Heart left ventricle (tissue), 16 donors: ENCODE measurements around the gene SPTBN2. TPM values are rescaled to one million over a fixed set of nuclear protein-coding genes. Genes with fewer than 3 reads are reported as not detected.
A peak's percentile ranks its signal among the peaks of the same experiment; 100 is the strongest.

Experiments
- ATAC-seq, 4 donors: fragments of 200-7000 bp; cut with Tn5 transposase; one replicate each; pipeline ENCODE4 v1.9.1; 2020 to 2022; ENCODE audit warnings: moderate library complexity in 4 of 4, mild to moderate bottlenecking in 3 of 4, moderate number of reproducible peaks in 1 of 4
- DNase-seq, 5 donors: peaks; one replicate each; pipeline ENCODE4 v3.0.0-alpha.2; 2020
- H3K27ac ChIP-seq, 12 donors: fragments of 200-600 bp; sonication (generic) in 4 of 12; one replicate each; pipeline versions ENCODE4 v1.5.0 to v1.8.0; 2016 to 2022; ENCODE audit warnings: mild to moderate bottlenecking in 2 of 12
- H3K27me3 ChIP-seq, 9 donors: fragments of 200-600 bp; sonication (generic) in 2 of 9; one replicate each; pipeline versions ENCODE4 v1.5.1 to v1.8.0; 2016 to 2022; ENCODE audit warnings: mild to moderate bottlenecking in 3 of 9
- H3K36me3 ChIP-seq, 9 donors: fragments of 200-600 bp; sonication (generic) in 2 of 9; one replicate each; pipeline versions ENCODE4 v1.5.0 to v1.8.0; 2018 to 2022; ENCODE audit warnings: mild to moderate bottlenecking in 2 of 9
- H3K4me1 ChIP-seq, 12 donors: fragments of 200-600 bp; sonication (generic) in 4 of 12; one replicate each; pipeline versions ENCODE4 v1.5.0 to v1.8.0; 2016 to 2022; ENCODE audit warnings: mild to moderate bottlenecking in 3 of 12
- H3K4me3 ChIP-seq, 12 donors: fragments of 200-600 bp; sonication (generic) in 4 of 12; one replicate each; pipeline versions ENCODE4 v1.5.0 to v1.8.0; 2017 to 2022; ENCODE audit warnings: mild to moderate bottlenecking in 9 of 12, moderate library complexity in 4 of 12
- H3K9me3 ChIP-seq, 12 donors: fragments of 200-600 bp; sonication (generic) in 4 of 12; one replicate each; pipeline versions ENCODE4 v1.5.0 to v1.8.0; 2016 to 2022; ENCODE audit warnings: mild to moderate bottlenecking in 1 of 12
- CTCF ChIP-seq, 12 donors: fragments of 200-600 bp; sonication (generic) in 4 of 12; IDR thresholded peaks; one replicate each; pipeline versions ENCODE4 v1.5.0 to v1.8.0; 2018 to 2022; ENCODE audit warnings: antibody characterized with exemption in 12 of 12, mild to moderate bottlenecking in 5 of 12
- POLR2A ChIP-seq, 2 donors: fragments of 450-650 bp; IDR thresholded peaks; one replicate each; pipeline ENCODE4 v1.6.1; 2017; ENCODE audit warnings: antibody characterized with exemption in 2 of 2, mild to moderate bottlenecking in 2 of 2, moderate library complexity in 2 of 2
- WGBS, 4 donors: extraction: QIAGEN DNeasy Blood & Tissue Kit in 2 of 4; methylation state at CpG; one replicate each; pipeline versions ENCODE4 v1.1.5 to v1.1.7; 2013 to 2018; 5-methylcytosine and 5-hydroxymethylcytosine counted together
- intact Hi-C, 10 donors: fragments of 100-400 bp; cut with DNase I; formaldehyde crosslinking; loops; one replicate each; pipeline versions ENCODE4 v1.11.1 to v1.14.2; 2022
- polyA plus RNA-seq, 2 donors: library from polyadenylated mRNA; stranded (reverse); fragments of 200-250 nt; gene quantifications; one replicate each; pipeline ENCODE4 v1.2.3, GENCODE V29; 2013
- total RNA-seq, 9 donors: library from RNA; depleted of rRNA in 2 of 9; stranded (reverse); fragments of >200 nt in 2 of 9; fragmentation: NEBNext Ultra II Directional in 3 of 9; extraction: Animal tissue kit (Norgen Biotek cat#: 25700) in 3 of 9; gene quantifications; one replicate each; pipeline versions ENCODE4 v1.1.0 to v1.2.4, GENCODE V29; 2016 to 2023
- donor health status: ischemic (EF 13 %, LVEDD 7.1; RV severe dilation, severe dysfunction).
- donor health status: healthy with polysubstance abuse.
- donor health status: DM: no; HTN: yes; CAD: no.
- donor health status: DM: no; HTN: no; CAD: no.
- donor health status: ischemic (EF 25% LVEDD 6.9; RV normal size, moderate dysfunction).
- donor health status: ischemic (EF 25% LVEDD 5.7; RV mildly dilated, moderate dysfunction).
- donor health status: healthy.
- donor health status: DM: yes; HTN: yes; CAD: no.
- donor health status: ischemic (EF 35%, LVEDD 5.7; RV mildly dilated, moderate dysfunction).
- donor health status: nonischemic (EF 11% LVEDD 7.7; RV severe dilation, severe dysfunction).
- donor health status: DM: yes; HTN: yes; CAD: no.
- donor health status: PGD.
- donor health status: ischemic (EF 29% LVEDD 5.4; RV normal size, mild dysfunction).
- donor health status: nonischemic (EF 23%, LVEDD 6.1; RV moderate dilation, normal function).

The SPTBN2 gene
- total and polyA plus RNA-seq, 11 donors: 0.30 to 3.1 (median 0.88) TPM

GRCh38 chr11:66713746-66714480 is 15.1 kb downstream of the SPTBN2 start:
- intact Hi-C loops: no loop called here
- Histone ChIP-seq H3K36me3 (no peaks in the 10 kb centered on the region), H3K27ac (no peak overlapping the region), H3K27me3 (peaks cover 0 to 5% (median 0%) of the 10 kb centered on the region in 9 donors), H3K4me1 (no peaks in the 10 kb centered on the region), H3K4me3 (no peak overlapping the region), H3K9me3 (no peaks in the 10 kb centered on the region)
- ATAC-seq: no peak
- DNase-seq: peak in 1 of 5 donors; percentile 20
- TF ChIP-seq CTCF (IDR thresholded peaks at IDR 0.05) (no peak), POLR2A (IDR thresholded peaks at IDR 0.05) (no peak)
- WGBS, 4 donors: 76 to 79% (median 76%) methylated on average over 12 of the region's 12 CpGs

- intact Hi-C loops: no loop called here
- no peaks in the 10 kb centered on the region for H3K36me3 ChIP-seq
- WGBS, 4 donors: 77 to 81% (median 80%) methylated on average over 15 of the region's 15 CpGs
- H3K4me3 ChIP-seq: no peak overlapping the region
- H3K27ac ChIP-seq: no peak overlapping the region
- peak in 1 of 5 donors; percentile 32 for DNase-seq
- H3K9me3 ChIP-seq: no peaks in the 10 kb centered on the region
- no peaks in the 10 kb centered on the region for H3K4me1 ChIP-seq
- TF ChIP-seq CTCF (IDR thresholded peaks at IDR 0.05) (no peak), POLR2A (IDR thresholded peaks at IDR 0.05) (no peak)
- no peaks in the 10 kb centered on the region for H3K27me3 ChIP-seq
- ATAC-seq: no peak
Observed at GRCh38 chr11:66710384-66710930, 18.6 kb downstream of the SPTBN2 start.

GRCh38 chr11:66708701-66709100 is 20.3 kb downstream of the SPTBN2 start:
- no peak for ATAC-seq
- Histone ChIP-seq H3K4me1 (no peaks in the 10 kb centered on the region), H3K27me3 (no peaks in the 10 kb centered on the region), H3K27ac (no peak overlapping the region), H3K36me3 (no peaks in the 10 kb centered on the region), H3K4me3 (no peak overlapping the region), H3K9me3 (no peaks in the 10 kb centered on the region)
- no peak for DNase-seq
- TF ChIP-seq POLR2A (IDR thresholded peaks at IDR 0.05): no peak
- TF ChIP-seq CTCF (IDR thresholded peaks at IDR 0.05): no peak
- intact Hi-C loops: no loop called here
- 90 to 95% (median 93%) methylated on average over 13 to 14 of the region's 14 CpGs for WGBS, 4 donors

- Histone ChIP-seq H3K9me3 (no peaks in the 10 kb centered on the region), H3K4me1 (no peaks in the 10 kb centered on the region), H3K4me3 (no peak overlapping the region), H3K27me3 (no peaks in the 10 kb centered on the region), H3K27ac (no peak overlapping the region), H3K36me3 (no peaks in the 10 kb centered on the region)
- TF ChIP-seq POLR2A (IDR thresholded peaks at IDR 0.05) (no peak), CTCF (IDR thresholded peaks at IDR 0.05) (no peak)
- DNase-seq (no peak), ATAC-seq (peak in 2 of 4 donors; percentile 15 to 22)
- intact Hi-C loops: no loop called here
- 88 to 94% (median 89%) methylated on average over 15 to 20 of the region's 20 CpGs for WGBS, 4 donors
Observed at GRCh38 chr11:66708094-66708493, 20.9 kb downstream of the SPTBN2 start.
